KOPT-K1 (cell line): ENCODE results near the gene IL31.
"Not testable (repeated sequence)": the region's sequence is repeated elsewhere in the genome, so short reads cannot be mapped to it uniquely, and the experiment has no call there.

Source experiments
- H3K27ac ChIP-seq: fragments of 200-600 bp; sonication (generic); 2 replicates; pipeline ENCODE4 v1.5.1; 2016; ENCODE audit warnings: antibody characterized with exemption, mild to moderate bottlenecking, low read depth, low read length; ENCODE audit not compliant: poor library complexity, severe bottlenecking
- H3K36me3 ChIP-seq: fragments of 200-600 bp; sonication (generic); 2 replicates; pipeline ENCODE4 v1.5.1; 2017; ENCODE audit warnings: antibody characterized with exemption, mild to moderate bottlenecking, low read length, moderate library complexity; ENCODE audit not compliant: insufficient read depth
- H3K9me3 ChIP-seq: fragments of 200-600 bp; sonication (generic); 2 replicates; pipeline ENCODE4 v1.5.1; 2017; ENCODE audit warnings: antibody characterized with exemption, low read length, mild to moderate bottlenecking; ENCODE audit not compliant: insufficient read depth, poor library complexity, severe bottlenecking

Gene IL31

GRCh38 chr12:122174155-122174845 is at the start of gene IL31:
Gene IL31, minus strand, starts transcription at chr12:122174221. Its CDS starts 49 bp downstream, at chr12:122174172.
- H3K36me3 ChIP-seq, result no peaks in the 10 kb centered on the region
- no peaks in the 10 kb centered on the region for H3K9me3 ChIP-seq

GRCh38 chr12:122216445-122216844 is 42.4 kb upstream of the IL31 start:
- Histone ChIP-seq H3K36me3 (peaks cover 98% of the 10 kb centered on the region), H3K9me3 (no peaks in the 10 kb centered on the region), H3K27ac (no peak overlapping the region)

More at GRCh38 chr12:122174155-122174845, at the start of gene IL31:
- H3K27ac ChIP-seq, result no peak within 1 kb of the TSS

- Histone ChIP-seq H3K27ac (no peak overlapping the region), H3K9me3 (no peaks in the 10 kb centered on the region), H3K36me3 (peaks cover 98% of the 10 kb centered on the region)
Observed at GRCh38 chr12:122215771-122216170, 41.8 kb upstream of the IL31 start.

GRCh38 chr12:122208073-122208820 is 34.2 kb upstream of the IL31 start:
- no peak overlapping the region for H3K27ac ChIP-seq
- H3K36me3 ChIP-seq, result peaks cover 77% of the 10 kb centered on the region
- no peaks in the 10 kb centered on the region for H3K9me3 ChIP-seq

- H3K27ac ChIP-seq, result no peak overlapping the region
- H3K36me3 ChIP-seq, result peaks cover 68% of the 10 kb centered on the region
- no peaks in the 10 kb centered on the region for H3K9me3 ChIP-seq
Observed at GRCh38 chr12:122207391-122207790, 33.4 kb upstream of the IL31 start.

- Histone ChIP-seq H3K9me3 (no peaks in the 10 kb centered on the region), H3K36me3 (peaks cover 64% of the 10 kb centered on the region), H3K27ac (no peak overlapping the region)
Observed at GRCh38 chr12:122206976-122207375, 33.0 kb upstream of the IL31 start.

GRCh38 chr12:122206111-122206881 is 32.3 kb upstream of the IL31 start:
- Histone ChIP-seq H3K9me3 (no peaks in the 10 kb centered on the region), H3K36me3 (peaks cover 57% of the 10 kb centered on the region), H3K27ac (no peak overlapping the region)

- Histone ChIP-seq H3K9me3 (no peaks in the 10 kb centered on the region), H3K27ac (no peak overlapping the region), H3K36me3 (peaks cover 47% of the 10 kb centered on the region)
Observed at GRCh38 chr12:122205053-122205925, 31.3 kb upstream of the IL31 start.

GRCh38 chr12:122204167-122205052 is 30.4 kb upstream of the IL31 start:
- no peak overlapping the region for H3K27ac ChIP-seq
- peaks cover 38% of the 10 kb centered on the region for H3K36me3 ChIP-seq
- no peaks in the 10 kb centered on the region for H3K9me3 ChIP-seq

GRCh38 chr12:122203301-122204166 is 29.5 kb upstream of the IL31 start, which contains the start of gene B3GNT4:
Gene B3GNT4, plus strand, starts transcription at chr12:122203709. Its CDS starts 910 bp downstream, at chr12:122204619.
- H3K9me3 ChIP-seq, result no peaks in the 10 kb centered on the region
- no peak within 1 kb of the TSS for H3K27ac ChIP-seq

GRCh38 chr12:122202811-122203210 is 28.8 kb upstream of the IL31 start:
- H3K36me3 ChIP-seq, result peaks cover 22% of the 10 kb centered on the region
- H3K9me3 ChIP-seq, H3K27ac ChIP-seq: not testable (repeated sequence)

More at GRCh38 chr12:122203301-122204166, 29.5 kb upstream of the IL31 start, which contains the start of gene B3GNT4:
- H3K36me3 ChIP-seq, result peaks cover 30% of the 10 kb centered on the region

- Histone ChIP-seq H3K9me3 (no peaks in the 10 kb centered on the region), H3K27ac (no peak overlapping the region), H3K36me3 (peaks cover 14% of the 10 kb centered on the region; the same call in 1 of the 2 replicates)
Observed at GRCh38 chr12:122202017-122202416, 28.0 kb upstream of the IL31 start.

GRCh38 chr12:122201381-122201780 is 27.4 kb upstream of the IL31 start:
- no peaks in the 10 kb centered on the region for H3K9me3 ChIP-seq
- H3K36me3 ChIP-seq, result peaks cover 8% of the 10 kb centered on the region; the same call in 1 of the 2 replicates
- H3K27ac ChIP-seq, result no peak overlapping the region
